Tibial nerve (tissue), 3 donors: Measurements from ENCODE around the gene PGBD5.

Experiments used
- EP300 ChIP-seq, 2 donors: sonication (generic); formaldehyde crosslinking; IDR thresholded peaks; one replicate each; pipeline ENCODE4 v1.6.1; 2017; ENCODE audit warnings: antibody characterized with exemption in 2 of 2, mild to moderate bottlenecking in 1 of 2
- POLR2A ChIP-seq, 2 donors: fragments of 450-650 bp; IDR thresholded peaks; one replicate each; pipeline ENCODE4 v1.6.1; 2017; ENCODE audit warnings: antibody characterized with exemption in 2 of 2, mild to moderate bottlenecking in 2 of 2, moderate library complexity in 2 of 2

GRCh38 chr1:230303822-230304221 lies 122.3 kb downstream of the PGBD5 start:
- TF ChIP-seq EP300 (IDR thresholded peaks at IDR 0.05): no peak
- TF ChIP-seq POLR2A (IDR thresholded peaks at IDR 0.05): no peak
